GM12878 (cell line): ENCODE data around the gene CENPX. TPM values are rescaled to one million over a fixed set of nuclear protein-coding genes. Genes with fewer than 3 reads are reported as not detected.

Experiments
- ATAC-seq: fragments of 200-7000 bp; cut with Tn5 transposase; 3 replicates; pipeline ENCODE4 v1.9.1; 2020; ENCODE audit warnings: mild to moderate bottlenecking, moderate library complexity
- BruUV-seq: library from RNA; stranded (reverse); fragments of 400-500 nt; replicated peaks from 2 replicates; lab custom pipeline; 2021; lab: Mats Ljungman, UMichigan
- CTCF ChIA-PET: fragments of 300-600 bp; sonication (Branson Sonifier 250); formaldehyde crosslinking; extraction: SDS; loops from one replicate; lab custom pipeline; 2021; ENCODE audit warnings: inconsistent platforms; lab: Yijun Ruan, JAX
- POLR2A ChIA-PET: fragments of 350-600 bp; formaldehyde crosslinking; extraction: SDS; loops from one replicate; lab custom pipeline; 2021; ENCODE audit warnings: inconsistent platforms; lab: Charles Lee
- RAD21 ChIA-PET: fragments of 300-600 bp; sonication (Branson Sonifier 250); formaldehyde crosslinking; loops from one replicate; lab custom pipeline; 2023; ENCODE audit warnings: antibody characterized with exemption; ENCODE audit not compliant: unreplicated experiment; lab: Charles Lee
- SMC1A ChIA-PET: fragments of 300-600 bp; sonication (Branson Sonifier 250); formaldehyde crosslinking; loops from one replicate; lab custom pipeline; 2023; ENCODE audit not compliant: unreplicated experiment, uncharacterized antibody; lab: Charles Lee
- DNase-seq: peaks from one replicate; pipeline ENCODE4 v3.0.0-alpha.2; 2011; ENCODE audit warnings: low read depth, low spot score
- FAIRE-seq: peaks from 3 replicates; lab custom pipeline; 2011; peaks lifted over from hg19 to GRCh38; lab: Jason Lieb, UNC
- H2AFZ ChIP-seq: 2 replicates; pipeline ENCODE4 v1.6.0; 2011; ENCODE audit warnings: low read depth, low read length, control low read depth; ENCODE audit not compliant: control insufficient read depth
- H3K27ac ChIP-seq: 2 replicates; pipeline ENCODE4 v1.5.1; 2011; ENCODE audit warnings: control low read depth; ENCODE audit not compliant: control insufficient read depth, insufficient read depth
- H3K27me3 ChIP-seq, 2 experiments: replicated peaks in 1 of 2; 2 replicates each; pipeline versions ENCODE4 v1.6.0 to v1.6.1; 2011; ENCODE audit warnings: low read length in 1 of 2; ENCODE audit not compliant: control insufficient read depth in 2 of 2, insufficient read depth in 2 of 2
- H3K36me3 ChIP-seq, 2 experiments: 2 replicates each; pipeline ENCODE4 v1.5.1; 2011; ENCODE audit warnings: low read length in 1 of 2; ENCODE audit not compliant: control insufficient read depth in 2 of 2, insufficient read depth in 2 of 2
- H3K4me1 ChIP-seq: 2 replicates; pipeline ENCODE4 v1.6.1; 2011; ENCODE audit warnings: mild to moderate bottlenecking, low read length, moderate library complexity, mixed read lengths; ENCODE audit not compliant: control insufficient read depth, insufficient read depth
- H3K4me2 ChIP-seq: 2 replicates; pipeline ENCODE4 v1.6.0; 2011; ENCODE audit warnings: control low read depth; ENCODE audit not compliant: control insufficient read depth, insufficient read depth
- H3K4me3 ChIP-seq: fragments of 200-600 bp; sonication (generic); 2 replicates; pipeline ENCODE4 v1.5.1; 2016
- H3K79me2 ChIP-seq: 2 replicates; pipeline ENCODE4 v1.6.0; 2011; ENCODE audit warnings: low read length; ENCODE audit not compliant: control insufficient read depth, insufficient read depth
- H3K9ac ChIP-seq: 2 replicates; pipeline ENCODE4 v1.8.0; 2011; ENCODE audit warnings: low read length, control low read depth, mixed read lengths; ENCODE audit not compliant: control insufficient read depth, insufficient read depth
- H3K9me3 ChIP-seq: replicated peaks from 3 replicates; pipeline ENCODE4 v1.5.1; 2011; ENCODE audit warnings: mild to moderate bottlenecking, low read length; ENCODE audit not compliant: control insufficient read depth, insufficient read depth
- H4K20me1 ChIP-seq: 2 replicates; pipeline ENCODE4 v1.6.0; 2011; ENCODE audit not compliant: control insufficient read depth, insufficient read depth
- BCL3 ChIP-seq: IDR thresholded peaks from 2 replicates; pipeline ENCODE4 v1.6.1; 2011; ENCODE audit warnings: borderline replicate concordance, low read depth, mild to moderate bottlenecking, moderate library complexity, low read length; ENCODE audit not compliant: insufficient read depth, poor library complexity, severe bottlenecking
- CEBPB ChIP-seq, 2 experiments: fragments of 150-350 bp in 1 of 2; IDR thresholded peaks; 2 replicates each; pipeline ENCODE4 v1.6.1; 2012 to 2014; ENCODE audit warnings: low read depth in 2 of 2, low read length in 2 of 2, borderline replicate concordance in 1 of 2, inconsistent platforms in 1 of 2
- E4F1 ChIP-seq: fragments of 450-650 bp; IDR thresholded peaks from 2 replicates; pipeline ENCODE4 v1.6.1; 2018; ENCODE audit warnings: borderline replicate concordance, mild to moderate bottlenecking; ENCODE audit not compliant: partially characterized antibody
- EED ChIP-seq: sonication (generic); IDR thresholded peaks from 2 replicates; pipeline ENCODE4 v1.6.1; 2016; ENCODE audit warnings: antibody characterized with exemption, low read depth
- IKZF2 ChIP-seq, 2 experiments: fragments of 450-650 bp; IDR thresholded peaks; 2 replicates each; pipeline ENCODE4 v1.6.1; 2017; ENCODE audit warnings: mild to moderate bottlenecking in 2 of 2, moderate library complexity in 2 of 2
- NKRF ChIP-seq: fragments of 450-650 bp; conservative IDR thresholded peaks from 2 replicates; pipeline ENCODE4 v1.6.1; 2017; ENCODE audit warnings: mild to moderate bottlenecking, moderate library complexity
- POLR2AphosphoS5 ChIP-seq: IDR thresholded peaks from 2 replicates; pipeline ENCODE4 v1.6.1; 2011; ENCODE audit warnings: mild to moderate bottlenecking, low read length, inconsistent platforms
- RELB ChIP-seq: fragments of 450-650 bp; IDR thresholded peaks from 2 replicates; pipeline ENCODE4 v1.6.1; 2017; ENCODE audit warnings: low read depth, mild to moderate bottlenecking, moderate library complexity
- ZNF274 ChIP-seq: IDR thresholded peaks from one replicate; pipeline ENCODE4 v1.8.0; 2011; ENCODE audit not compliant: insufficient read length, insufficient read depth
- ZNF622 ChIP-seq: fragments of 450-650 bp; IDR thresholded peaks from 2 replicates; pipeline ENCODE4 v1.6.1; 2017; ENCODE audit warnings: mild to moderate bottlenecking, inconsistent platforms
- WGBS: methylation state at CpG from one replicate; pipeline ENCODE4 v1.1.6; 2016; ENCODE audit warnings: low lambda C conversion rate; ENCODE audit not compliant: insufficient replicate concordance, insufficient coverage; ENCODE audit errors: missing lambda C conversion rate; 5-methylcytosine and 5-hydroxymethylcytosine counted together
- in situ Hi-C: fragments of 300-500 bp; cut with MboI; formaldehyde crosslinking; loops from 9 replicates; pipeline ENCODE4 v1.14.3; 2018; ENCODE audit warnings: mixed read lengths
- intact Hi-C: fragments of 100-400 bp; cut with micrococcal nuclease; formaldehyde crosslinking; loops from one replicate; pipeline ENCODE4 v1.14.2; 2022; ENCODE audit not compliant: unreplicated experiment
- polyA plus RNA-seq, 11 experiments: library from polyadenylated mRNA; depleted of rRNA in 4 of 11; unstranded in 6 of 11; stranded (reverse) in 5 of 11; fragments of >200 nt; fragmentation: Nextera tagmentation in 4 of 11; fragmentation: Illumina TruSeq in 1 of 11; extraction: Ambion mirVana in 4 of 11; extraction: Trizol in 1 of 11; gene quantifications; 1 replicate in 1 of 11; 2 replicates in 10 of 11; pipeline versions ENCODE4 v1.2.1 to v1.2.3, GENCODE V29; 2011 to 2016; ENCODE audit warnings: inconsistent platforms in 2 of 11, missing spikeins in 2 of 11, low read depth in 1 of 11
- total RNA-seq, 4 experiments: library from RNA; depleted of rRNA in 3 of 4; stranded (reverse); fragments of >200 nt in 3 of 4; fragmentation: Illumina TruSeq in 1 of 4; extraction: Trizol in 1 of 4; gene quantifications; 2 replicates each; pipeline versions ENCODE4 v1.2.1 to v1.2.3, GENCODE V29; 2013 to 2021

Gene CENPX
- total and polyA plus RNA-seq, 10 of the 15 experiments (the other 5 are each of a cell fraction or from before 2014, with no cell fraction given), result 11.7 to 182 (median 71.9) TPM

- Histone ChIP-seq H3K4me1 (no peaks in the 10 kb centered on the region), H2AFZ (no peak overlapping the region), H3K4me2 (no peak overlapping the region), H3K27me3 (no peaks in the 10 kb centered on the region), H3K36me3 (no peaks in the 10 kb centered on the region), H3K27ac (no peak overlapping the region), H3K79me2 (no peaks in the 10 kb centered on the region; the same call in 1 of the 2 replicates), H3K9ac (no peak overlapping the region), H4K20me1 (no peaks in the 10 kb centered on the region), H3K9me3 (no peaks in the 10 kb centered on the region), H3K4me3 (no peak overlapping the region)
- intact Hi-C loops, result no loop called here
- ChIA-PET POLR2A (no interaction called here), SMC1A (no interaction called here), CTCF (no interaction called here), RAD21 (no interaction called here)
- no TSS peak for BruUV-seq
- 94% methylated on average over 20 of the region's 21 CpGs for WGBS
- ATAC-seq, result no peak
- no peak for DNase-seq
- FAIRE-seq, result no peak
- no peak for TF ChIP-seq IKZF2 (IDR thresholded peaks at IDR 0.05)
- no peak for TF ChIP-seq RELB
- TF ChIP-seq POLR2AphosphoS5, result no peak
- no peak for TF ChIP-seq ZNF622
- no peak for TF ChIP-seq E4F1
- TF ChIP-seq NKRF, result no peak
- no peak for TF ChIP-seq EED
- no peak for TF ChIP-seq BCL3
- TF ChIP-seq ZNF274, result no peak
- TF ChIP-seq CEBPB (IDR thresholded peaks at IDR 0.05; ENCODE audit: borderline replicate concordance in 1 of 2, low read depth in 2 of 2, low read length in 2 of 2), result no peak
- in situ Hi-C loops, result no loop called here
These were observed 24.2 kb upstream of the CENPX start for GRCh38 chr17:82046903-82047302.
